GM19035 (cell line): ENCODE results near the gene LMNA.

Experiments used
- ATAC-seq: cut with Tn5 transposase; IDR thresholded peaks from one replicate; pipeline ENCODE4 v1.9.1; 2021; ENCODE audit not compliant: unreplicated experiment

The LMNA gene

GRCh38 chr1:156081180-156081916 lies 33.2 kb upstream of the LMNA start:
- ATAC-seq, result no peak

GRCh38 chr1:156081917-156082308 lies 32.6 kb upstream of the LMNA start:
- ATAC-seq, result no peak

- peak; percentile 47 for ATAC-seq
Measured at GRCh38 chr1:156082309-156083091, 32.0 kb upstream of the LMNA start, which contains the start of gene MEX3A. TSS of gene MEX3A (minus strand) at chr1:156082465. CDS start at chr1:156081998, 467 bp downstream.

- no peak for ATAC-seq
Measured at GRCh38 chr1:156083800-156084790, 30.4 kb upstream of the LMNA start.

- ATAC-seq, result no peak
Measured at GRCh38 chr1:156086256-156086662, 28.3 kb upstream of the LMNA start.

GRCh38 chr1:156089704-156090103 lies 24.8 kb upstream of the LMNA start:
- ATAC-seq, result no peak

- no peak for ATAC-seq
Measured at GRCh38 chr1:156090138-156090839, 24.2 kb upstream of the LMNA start.

- peak; percentile 70 for ATAC-seq
Measured at GRCh38 chr1:156090840-156091188, 23.7 kb upstream of the LMNA start.

GRCh38 chr1:156091610-156092009 lies 22.9 kb upstream of the LMNA start:
- no peak for ATAC-seq

GRCh38 chr1:156095906-156096508 lies 18.5 kb upstream of the LMNA start:
- no peak for ATAC-seq

GRCh38 chr1:156096640-156097391 lies 17.7 kb upstream of the LMNA start:
- peak; percentile 72 for ATAC-seq

- no peak for ATAC-seq
Measured at GRCh38 chr1:156097499-156098178, 16.9 kb upstream of the LMNA start.

GRCh38 chr1:156098784-156099183 lies 15.7 kb upstream of the LMNA start:
- ATAC-seq, result no peak

- no peak for ATAC-seq
Measured at GRCh38 chr1:156099282-156099681, 15.2 kb upstream of the LMNA start.

GRCh38 chr1:156100205-156100995 lies 14.1 kb upstream of the LMNA start:
- ATAC-seq, result no peak

GRCh38 chr1:156101880-156102279 lies 12.6 kb upstream of the LMNA start:
- no peak for ATAC-seq

- no peak for ATAC-seq
Measured at GRCh38 chr1:156102633-156103511, 11.6 kb upstream of the LMNA start.
